ENCODE data around the gene MYOCOS. TPM values are rescaled to one million over a fixed set of nuclear protein-coding genes. Genes with fewer than 3 reads are reported as not detected.
"Not testable (repeated sequence)": the region's sequence is repeated elsewhere in the genome, so short reads cannot be mapped to it uniquely, and the experiment has no call there.

Gene MYOCOS
- total and polyA plus RNA-seq, 7 donors: 0.10 TPM; not detected in 6

DNA sequence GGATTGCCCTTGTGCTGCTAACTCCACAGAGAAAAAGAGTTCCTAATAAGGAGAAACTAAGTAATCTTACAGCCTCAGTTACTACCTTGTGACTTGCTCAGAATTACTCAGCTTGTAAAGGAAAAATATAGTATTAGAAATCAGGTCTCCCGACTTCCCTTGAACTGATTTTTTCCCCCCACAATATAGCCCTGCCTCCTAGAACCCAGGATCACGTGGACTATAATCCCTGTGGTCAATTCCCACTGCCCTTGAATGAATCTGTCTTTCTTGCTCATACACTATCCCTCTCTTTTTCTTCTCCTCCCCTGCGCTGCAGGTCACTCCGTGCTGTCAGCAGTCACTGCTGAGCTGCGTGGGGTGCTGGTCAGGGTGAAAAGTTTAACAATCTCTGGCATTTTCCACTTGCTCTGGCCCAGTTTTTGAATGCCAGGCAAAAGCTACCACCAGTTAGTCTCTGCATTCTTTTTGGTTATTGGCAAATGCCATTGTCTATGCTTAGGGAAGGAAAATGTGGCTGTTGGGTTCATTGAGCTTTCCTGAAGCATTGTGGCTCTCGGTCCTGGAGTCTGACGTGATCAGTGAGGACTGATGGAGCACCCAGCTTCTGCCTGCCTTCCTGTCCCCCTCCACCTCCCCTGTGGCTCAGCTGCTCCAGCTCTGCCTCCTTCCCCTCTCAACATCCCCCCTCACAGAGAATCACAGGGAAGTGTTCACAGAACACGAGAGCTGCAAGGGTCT, 32.3 kb downstream of the MYOCOS start:
- 17 to 24% (median 23%) methylated on average over 8 of the region's 8 CpGs for WGBS, 3 donors
- TF ChIP-seq, protein P1, sequence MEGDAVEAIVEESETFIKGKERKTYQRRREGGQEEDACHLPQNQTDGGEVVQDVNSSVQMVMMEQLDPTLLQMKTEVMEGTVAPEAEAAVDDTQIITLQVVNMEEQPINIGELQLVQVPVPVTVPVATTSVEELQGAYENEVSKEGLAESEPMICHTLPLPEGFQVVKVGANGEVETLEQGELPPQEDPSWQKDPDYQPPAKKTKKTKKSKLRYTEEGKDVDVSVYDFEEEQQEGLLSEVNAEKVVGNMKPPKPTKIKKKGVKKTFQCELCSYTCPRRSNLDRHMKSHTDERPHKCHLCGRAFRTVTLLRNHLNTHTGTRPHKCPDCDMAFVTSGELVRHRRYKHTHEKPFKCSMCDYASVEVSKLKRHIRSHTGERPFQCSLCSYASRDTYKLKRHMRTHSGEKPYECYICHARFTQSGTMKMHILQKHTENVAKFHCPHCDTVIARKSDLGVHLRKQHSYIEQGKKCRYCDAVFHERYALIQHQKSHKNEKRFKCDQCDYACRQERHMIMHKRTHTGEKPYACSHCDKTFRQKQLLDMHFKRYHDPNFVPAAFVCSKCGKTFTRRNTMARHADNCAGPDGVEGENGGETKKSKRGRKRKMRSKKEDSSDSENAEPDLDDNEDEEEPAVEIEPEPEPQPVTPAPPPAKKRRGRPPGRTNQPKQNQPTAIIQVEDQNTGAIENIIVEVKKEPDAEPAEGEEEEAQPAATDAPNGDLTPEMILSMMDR (IDR thresholded peaks at IDR 0.05): no peak
- H3K27me3 ChIP-seq (ENCODE audit: insufficient read depth in 3 of 3, low read length in 2 of 3): no peaks in the 10 kb centered on the region
- H3K27ac ChIP-seq: peak overlapping the region; percentile 74
- ATAC-seq (peak; percentile 45 to 61 (median 56)), DNase-seq (no peak)
- H3K4me3 ChIP-seq: peak overlapping the region; percentile 25
- H3K9me3 ChIP-seq: no peaks in the 10 kb centered on the region
- peaks cover 25% of the 10 kb centered on the region for H3K4me1 ChIP-seq
- intact Hi-C loops (cut with DNase I): no loop called here
- H3K36me3 ChIP-seq (ENCODE audit: insufficient read depth in 1 of 2, low read depth in 1 of 2): no peaks in the 10 kb centered on the region

DNA sequence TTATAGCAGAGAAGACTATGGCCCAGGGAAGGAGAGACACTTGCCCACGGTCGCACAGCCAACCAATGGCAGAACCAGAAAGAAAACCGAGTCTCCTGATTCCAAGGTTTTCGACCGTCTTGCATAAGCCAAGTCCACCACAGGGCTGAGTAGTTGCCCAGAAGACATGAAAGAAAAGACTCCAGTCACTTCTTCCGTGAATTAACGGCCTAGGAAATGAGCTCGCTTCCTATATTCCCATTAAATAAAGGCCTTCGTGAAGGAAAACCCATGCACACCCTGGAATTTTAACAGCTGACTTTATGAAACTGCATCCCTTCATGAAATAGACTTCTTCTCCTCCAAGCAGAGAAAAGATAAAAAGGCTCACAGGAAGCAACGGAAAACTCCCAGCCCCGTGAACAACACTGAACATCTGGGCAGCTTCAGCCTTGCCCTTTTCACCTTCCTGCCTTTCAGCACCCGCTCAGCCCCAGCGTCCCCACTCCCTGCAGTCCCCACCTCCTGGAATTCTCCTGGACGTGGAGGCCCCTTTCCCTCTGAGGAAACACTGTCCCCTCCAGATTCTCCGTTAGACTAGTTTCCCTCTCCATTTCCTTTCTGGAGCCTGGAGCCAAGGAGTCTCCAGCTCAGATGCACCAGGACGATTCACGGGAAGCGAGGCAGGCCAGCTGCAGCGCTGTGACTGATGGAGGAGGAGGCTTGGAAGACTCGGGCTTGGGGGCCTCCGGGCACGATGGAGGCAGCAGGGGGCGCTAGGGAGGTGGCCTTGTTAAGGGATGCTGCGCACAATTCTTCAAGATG, 33.1 kb downstream of the MYOCOS start:
- intact Hi-C loops (cut with DNase I): no loop called here
- H3K4me1 ChIP-seq: peaks cover 25% of the 10 kb centered on the region
- ATAC-seq (peak; percentile 58 to 78 (median 72)), DNase-seq (peak; percentile 79 to 90)
- peak overlapping the region; percentile 74 for H3K27ac ChIP-seq
- TF ChIP-seq, protein P1 (IDR thresholded peaks at IDR 0.05): peak; percentile 52
- 28 to 41% (median 30%) methylated on average over 24 of the region's 24 CpGs for WGBS, 3 donors
- H3K4me3 ChIP-seq: peak overlapping the region; percentile 25
- no peaks in the 10 kb centered on the region for H3K9me3 ChIP-seq
- no peaks in the 10 kb centered on the region for H3K27me3 ChIP-seq (ENCODE audit: insufficient read depth in 3 of 3, low read length in 2 of 3)
- no peaks in the 10 kb centered on the region for H3K36me3 ChIP-seq (ENCODE audit: insufficient read depth in 1 of 2, low read depth in 1 of 2)

DNA sequence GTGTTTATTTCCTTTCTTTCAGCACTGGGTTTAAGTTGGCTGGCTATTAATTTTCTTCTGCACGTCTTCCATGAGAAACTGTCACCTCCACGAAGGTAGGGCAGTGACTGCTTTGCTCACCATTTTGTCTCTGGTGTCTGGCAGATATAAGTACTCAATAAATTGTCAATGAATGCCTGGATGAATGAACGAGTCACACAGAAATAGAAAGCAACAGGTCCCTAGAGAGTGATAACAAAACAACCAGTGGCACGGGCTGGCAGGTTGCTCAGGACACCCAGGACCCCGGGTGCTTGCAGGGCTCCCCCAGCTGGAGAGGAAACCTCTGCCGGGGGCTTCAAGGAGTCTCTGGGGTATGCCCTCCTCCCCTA, 33.7 kb downstream of the MYOCOS start:
- H3K4me1 ChIP-seq: peaks cover 25% of the 10 kb centered on the region
- H3K4me3 ChIP-seq: peak overlapping the region; percentile 25
- TF ChIP-seq, protein P1 (IDR thresholded peaks at IDR 0.05): no peak

DNA sequence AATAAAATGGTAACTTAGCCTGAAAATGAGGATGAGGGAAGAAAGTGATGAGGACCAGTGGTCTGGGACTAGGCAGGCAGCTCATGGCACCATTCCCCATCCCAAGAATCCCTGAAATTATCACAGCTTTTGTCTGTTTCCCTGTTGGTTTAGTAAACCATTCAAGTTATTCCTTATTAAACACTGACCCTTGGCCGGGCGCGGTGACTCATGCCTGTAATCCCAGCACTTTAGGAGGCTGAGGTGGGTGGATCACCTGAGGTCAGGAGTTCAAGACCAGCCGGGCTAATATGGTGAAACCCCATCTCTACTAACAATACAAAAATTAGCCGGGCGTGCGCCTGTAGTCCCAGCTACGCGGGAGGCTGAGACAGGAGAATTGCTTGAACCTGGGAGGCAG, 34.2 kb downstream of the MYOCOS start:
- H3K4me3 ChIP-seq; ATAC-seq; H3K36me3 ChIP-seq (ENCODE audit: insufficient read depth in 1 of 2, low read depth in 1 of 2); DNase-seq; intact Hi-C loops (cut with DNase I); H3K27me3 ChIP-seq (ENCODE audit: insufficient read depth in 3 of 3, low read length in 2 of 3); H3K9me3 ChIP-seq: not testable (repeated sequence)
- H3K27ac ChIP-seq: peak overlapping the region; percentile 74
- WGBS, 3 donors: 92 to 94% (median 93%) methylated on average over 9 of the region's 9 CpGs
- peaks cover 25% of the 10 kb centered on the region for H3K4me1 ChIP-seq

More for the DNA sequence above, 33.7 kb downstream of the MYOCOS start:
- 60 to 64% (median 61%) methylated on average over 6 of the region's 6 CpGs for WGBS, 3 donors
- H3K27ac ChIP-seq: peak overlapping the region; percentile 74
- H3K9me3 ChIP-seq: no peaks in the 10 kb centered on the region
- H3K36me3 ChIP-seq (ENCODE audit: insufficient read depth in 1 of 2, low read depth in 1 of 2): no peaks in the 10 kb centered on the region
- no peaks in the 10 kb centered on the region for H3K27me3 ChIP-seq (ENCODE audit: insufficient read depth in 3 of 3, low read length in 2 of 3)
- DNase-seq (no peak), ATAC-seq (no peak)
- intact Hi-C loops (cut with DNase I): no loop called here

DNA sequence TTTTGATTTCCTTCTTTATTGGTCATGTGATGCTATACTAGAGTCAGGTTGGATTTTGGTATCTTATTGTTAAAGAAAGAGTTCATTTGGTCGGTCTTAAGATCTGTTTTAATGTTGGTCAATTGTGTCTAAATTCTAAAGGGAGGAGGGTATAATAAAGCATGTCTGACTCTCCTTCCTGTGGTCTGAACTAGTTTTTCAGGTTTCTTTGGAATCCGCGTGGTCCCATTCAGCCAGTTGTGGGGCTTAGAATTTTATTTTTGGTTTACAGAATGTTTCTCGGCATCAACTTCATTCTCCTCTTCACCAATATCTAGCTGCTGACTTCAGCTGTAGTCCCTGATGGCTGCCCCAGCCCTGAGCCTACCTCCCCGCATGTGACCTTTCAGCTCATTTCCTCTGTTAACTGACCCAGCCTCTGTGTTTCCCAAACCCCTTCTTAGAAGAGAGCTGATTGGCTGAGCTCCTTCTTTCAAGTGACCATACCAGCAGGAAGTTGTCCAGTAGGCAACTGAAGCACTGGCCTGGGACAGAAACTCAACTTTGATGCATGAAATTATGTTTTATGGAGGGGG, 39.1 kb downstream of the MYOCOS start:
- no peak overlapping the region for H3K27ac ChIP-seq
- intact Hi-C loops (cut with DNase I): no loop called here
- H3K4me1 ChIP-seq: peaks cover 9% of the 10 kb centered on the region
- DNase-seq: no peak
- H3K27me3 ChIP-seq (ENCODE audit: insufficient read depth in 3 of 3, low read length in 2 of 3): no peaks in the 10 kb centered on the region
- no peak for ATAC-seq
- H3K36me3 ChIP-seq (ENCODE audit: insufficient read depth in 1 of 2, low read depth in 1 of 2): no peaks in the 10 kb centered on the region
- WGBS, 3 donors: 94 to 97% (median 94%) methylated on average over 5 of the region's 5 CpGs
- TF ChIP-seq, protein P1 (IDR thresholded peaks at IDR 0.05): no peak
- H3K9me3 ChIP-seq: no peaks in the 10 kb centered on the region
- H3K4me3 ChIP-seq: no peak overlapping the region
